HL-60 (cell line): ENCODE results near the gene ZBTB43.
"Not testable (repeated sequence)": the region's sequence is repeated elsewhere in the genome, so short reads cannot be mapped to it uniquely, and the experiment has no call there.

ENCODE experiments used
- GABPA ChIP-seq: IDR thresholded peaks from 2 replicates; pipeline ENCODE4 v1.6.1; 2012; ENCODE audit warnings: low read depth
- TF ChIP-seq, protein P1 (sequence below): IDR thresholded peaks from one replicate; pipeline ENCODE4 v1.5.1; 2011; ENCODE audit warnings: low read length, control low read depth, inconsistent platforms; ENCODE audit not compliant: insufficient read depth
- TF ChIP-seq, protein P2 (sequence below): IDR thresholded peaks from 2 replicates; pipeline ENCODE4 v1.6.1; 2012; ENCODE audit warnings: low read depth; ENCODE audit not compliant: insufficient replicate concordance

DNA sequence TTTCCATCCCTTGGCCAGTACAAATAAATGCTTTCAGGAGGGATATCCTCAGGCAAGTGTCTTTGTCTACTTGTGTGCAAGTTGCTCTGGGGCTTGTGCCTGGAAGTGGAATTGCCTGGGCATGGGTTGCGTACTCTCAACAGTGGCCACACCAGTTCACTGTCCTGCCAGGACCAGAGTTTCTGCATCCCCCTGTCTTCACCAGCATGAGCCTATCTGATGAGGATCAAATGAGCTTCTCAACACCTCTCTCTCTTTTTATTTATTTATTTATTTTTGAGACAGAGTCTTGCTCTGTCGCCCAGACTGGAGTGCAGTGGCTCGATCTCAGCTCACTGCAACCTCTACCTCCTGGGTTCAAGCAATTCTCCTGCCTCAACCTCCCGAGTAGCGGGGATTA, 26.1 kb upstream of the ZBTB43 start:
- TF ChIP-seq, protein P1, sequence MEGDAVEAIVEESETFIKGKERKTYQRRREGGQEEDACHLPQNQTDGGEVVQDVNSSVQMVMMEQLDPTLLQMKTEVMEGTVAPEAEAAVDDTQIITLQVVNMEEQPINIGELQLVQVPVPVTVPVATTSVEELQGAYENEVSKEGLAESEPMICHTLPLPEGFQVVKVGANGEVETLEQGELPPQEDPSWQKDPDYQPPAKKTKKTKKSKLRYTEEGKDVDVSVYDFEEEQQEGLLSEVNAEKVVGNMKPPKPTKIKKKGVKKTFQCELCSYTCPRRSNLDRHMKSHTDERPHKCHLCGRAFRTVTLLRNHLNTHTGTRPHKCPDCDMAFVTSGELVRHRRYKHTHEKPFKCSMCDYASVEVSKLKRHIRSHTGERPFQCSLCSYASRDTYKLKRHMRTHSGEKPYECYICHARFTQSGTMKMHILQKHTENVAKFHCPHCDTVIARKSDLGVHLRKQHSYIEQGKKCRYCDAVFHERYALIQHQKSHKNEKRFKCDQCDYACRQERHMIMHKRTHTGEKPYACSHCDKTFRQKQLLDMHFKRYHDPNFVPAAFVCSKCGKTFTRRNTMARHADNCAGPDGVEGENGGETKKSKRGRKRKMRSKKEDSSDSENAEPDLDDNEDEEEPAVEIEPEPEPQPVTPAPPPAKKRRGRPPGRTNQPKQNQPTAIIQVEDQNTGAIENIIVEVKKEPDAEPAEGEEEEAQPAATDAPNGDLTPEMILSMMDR: not testable (repeated sequence)
- TF ChIP-seq GABPA: not testable (repeated sequence)
- TF ChIP-seq, protein P2, sequence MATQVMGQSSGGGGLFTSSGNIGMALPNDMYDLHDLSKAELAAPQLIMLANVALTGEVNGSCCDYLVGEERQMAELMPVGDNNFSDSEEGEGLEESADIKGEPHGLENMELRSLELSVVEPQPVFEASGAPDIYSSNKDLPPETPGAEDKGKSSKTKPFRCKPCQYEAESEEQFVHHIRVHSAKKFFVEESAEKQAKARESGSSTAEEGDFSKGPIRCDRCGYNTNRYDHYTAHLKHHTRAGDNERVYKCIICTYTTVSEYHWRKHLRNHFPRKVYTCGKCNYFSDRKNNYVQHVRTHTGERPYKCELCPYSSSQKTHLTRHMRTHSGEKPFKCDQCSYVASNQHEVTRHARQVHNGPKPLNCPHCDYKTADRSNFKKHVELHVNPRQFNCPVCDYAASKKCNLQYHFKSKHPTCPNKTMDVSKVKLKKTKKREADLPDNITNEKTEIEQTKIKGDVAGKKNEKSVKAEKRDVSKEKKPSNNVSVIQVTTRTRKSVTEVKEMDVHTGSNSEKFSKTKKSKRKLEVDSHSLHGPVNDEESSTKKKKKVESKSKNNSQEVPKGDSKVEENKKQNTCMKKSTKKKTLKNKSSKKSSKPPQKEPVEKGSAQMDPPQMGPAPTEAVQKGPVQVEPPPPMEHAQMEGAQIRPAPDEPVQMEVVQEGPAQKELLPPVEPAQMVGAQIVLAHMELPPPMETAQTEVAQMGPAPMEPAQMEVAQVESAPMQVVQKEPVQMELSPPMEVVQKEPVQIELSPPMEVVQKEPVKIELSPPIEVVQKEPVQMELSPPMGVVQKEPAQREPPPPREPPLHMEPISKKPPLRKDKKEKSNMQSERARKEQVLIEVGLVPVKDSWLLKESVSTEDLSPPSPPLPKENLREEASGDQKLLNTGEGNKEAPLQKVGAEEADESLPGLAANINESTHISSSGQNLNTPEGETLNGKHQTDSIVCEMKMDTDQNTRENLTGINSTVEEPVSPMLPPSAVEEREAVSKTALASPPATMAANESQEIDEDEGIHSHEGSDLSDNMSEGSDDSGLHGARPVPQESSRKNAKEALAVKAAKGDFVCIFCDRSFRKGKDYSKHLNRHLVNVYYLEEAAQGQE: not testable (repeated sequence)
